ENCODE results near the gene ZNF439.

DNA sequence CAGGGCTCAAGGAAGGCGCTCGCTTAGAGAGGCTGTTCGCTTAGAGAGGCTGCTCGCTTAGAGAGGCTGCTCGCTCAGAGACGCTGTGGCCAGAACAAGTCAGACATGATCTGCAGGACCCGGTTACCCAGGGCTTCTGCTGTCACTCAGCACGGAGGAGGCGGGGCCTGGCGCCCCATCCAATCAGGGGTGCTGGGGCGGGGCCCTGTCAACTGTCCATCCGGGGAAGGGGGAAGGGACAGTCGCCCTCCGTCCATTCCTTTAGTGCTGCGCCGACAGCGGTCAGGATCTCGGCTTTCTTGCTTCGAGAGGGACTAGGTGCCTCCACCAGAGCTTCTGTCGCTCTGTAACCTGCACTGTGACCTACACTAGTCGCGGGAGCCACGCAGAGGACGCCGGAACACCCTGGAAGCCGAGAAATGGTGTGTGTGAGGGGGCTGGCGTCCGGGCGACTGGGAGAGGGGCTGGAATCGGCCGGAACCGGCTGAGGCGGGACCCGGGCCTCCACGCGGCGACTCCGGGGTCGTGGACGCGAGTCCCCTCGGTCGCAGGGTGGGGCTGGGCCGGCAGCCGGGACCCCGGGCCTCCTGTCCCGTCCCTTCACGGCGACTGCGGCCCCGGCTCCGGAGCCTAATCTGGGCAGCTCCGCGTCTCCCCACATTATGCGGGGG, 34.4 kb upstream of the ZNF439 start, which contains the start of gene ZNF440:
- peak; percentile 85 for TF ChIP-seq POLR2A (IDR thresholded peaks at IDR 0.05; ENCODE audit: low read depth, low read length)
- TF ChIP-seq TAF1 (IDR thresholded peaks at IDR 0.05; ENCODE audit: low read depth, low read length) = peak; percentile 76; the same call in 1 of the 2 replicates
- peak; percentile 87 for TF ChIP-seq POLR2AphosphoS5 (IDR thresholded peaks at IDR 0.05; ENCODE audit: low read depth, low read length)
- TF ChIP-seq POU2F2 (IDR thresholded peaks at IDR 0.05; ENCODE audit: low read depth, low read length) = 0 out of 2 replicates have a peak, but pooled peaks have one; percentile 13
- no peak for TF ChIP-seq SPI1 (IDR thresholded peaks at IDR 0.05; ENCODE audit: low read depth, low read length)
